Ovary (tissue), 9 donors: ENCODE measurements around the gene RNF123. TPM values are rescaled to one million over a fixed set of nuclear protein-coding genes. Genes with fewer than 3 reads are reported as not detected.

Experiments
- DNase-seq, 5 donors: peaks; one replicate each; pipeline ENCODE4 v3.0.0-alpha.2; 2019 to 2020
- H3K27ac ChIP-seq, 2 donors: fragments of 200-600 bp; one replicate each; pipeline versions ENCODE4 v1.5.1 to v1.8.0; 2019 to 2022
- H3K27me3 ChIP-seq: fragments of 200-600 bp; one replicate; pipeline ENCODE4 v1.8.0; 2022
- H3K36me3 ChIP-seq: fragments of 200-600 bp; sonication (generic); one replicate; pipeline ENCODE4 v1.5.1; 2019
- H3K4me1 ChIP-seq: one replicate; pipeline ENCODE4 v1.8.1; 2013; ENCODE audit warnings: mild to moderate bottlenecking, moderate library complexity; ENCODE audit not compliant: insufficient read depth
- H3K4me3 ChIP-seq: fragments of 200-600 bp; sonication (generic); one replicate; pipeline ENCODE4 v1.5.1; 2017
- H3K9me3 ChIP-seq, 2 donors: fragments of 200-600 bp in 1 of 2; sonication (generic) in 1 of 2; one replicate each; pipeline versions ENCODE4 v1.5.1 to v1.8.1; 2013 to 2019; ENCODE audit warnings: mild to moderate bottlenecking in 1 of 2, moderate library complexity in 1 of 2
- EP300 ChIP-seq: sonication (generic); formaldehyde crosslinking; IDR thresholded peaks from one replicate; pipeline ENCODE4 v1.6.1; 2017; ENCODE audit warnings: antibody characterized with exemption
- POLR2A ChIP-seq: fragments of 450-650 bp; IDR thresholded peaks from one replicate; pipeline ENCODE4 v1.6.1; 2017; ENCODE audit warnings: antibody characterized with exemption, mild to moderate bottlenecking, moderate library complexity
- WGBS, 3 donors: extraction: QIAGEN DNeasy Blood & Tissue Kit in 1 of 3; methylation state at CpG; one replicate each; pipeline versions ENCODE4 v1.1.5 to v1.1.7; 2013 to 2017; 5-methylcytosine and 5-hydroxymethylcytosine counted together
- intact Hi-C, 4 donors: fragments of 100-400 bp; cut with DNase I; formaldehyde crosslinking; loops; one replicate each; pipeline versions ENCODE4 v1.11.0 to v1.15.1; 2022 to 2023
- polyA plus RNA-seq, 2 donors: library from polyadenylated mRNA; stranded (reverse); fragments of 200-250 nt in 1 of 2; fragments of 350-450 nt in 1 of 2; fragmentation: Illumina TruSeq in 1 of 2; extraction: RNeasy Lipid Tissue Mini Kit (QIAGEN cat#74804) in 1 of 2; gene quantifications; one replicate each; pipeline ENCODE4 v1.2.3, GENCODE V29; 2013 to 2014
- total RNA-seq, 7 donors: library from RNA; depleted of rRNA in 2 of 7; stranded (reverse); fragments of >200 nt in 2 of 7; fragmentation: NEBNext Ultra II Directional in 3 of 7; extraction: Animal tissue kit (Norgen Biotek cat#: 25700) in 3 of 7; gene quantifications; one replicate each; pipeline versions ENCODE4 v1.1.0 to v1.2.4, GENCODE V29; 2016 to 2023
- TF ChIP-seq, protein P1 (sequence below), 3 donors: fragments of 450-650 bp in 2 of 3; fragments of 200-600 bp in 1 of 3; IDR thresholded peaks; one replicate each; pipeline versions ENCODE4 v1.5.1 to v1.8.0; 2016 to 2022; ENCODE audit warnings: antibody characterized with exemption in 3 of 3, mild to moderate bottlenecking in 1 of 3
- donor health status: DM: no; HTN: no; CAD: no; lungs with moderate emphysema.
- donor health status: DM: no; HTN: no; CAD: no.
- donor health status: Bipolar disorder and iron deficiency.
- donor health status: DM: yes; HTN: yes; CAD: no.
- donor health status: DM: no; HTN: no; CAD: no.
- donor health status: DM: yes; HTN: yes; CAD: no.

The RNF123 gene
- total and polyA plus RNA-seq, 9 donors, result 15.9 to 37.6 (median 24.0) TPM

DNA sequence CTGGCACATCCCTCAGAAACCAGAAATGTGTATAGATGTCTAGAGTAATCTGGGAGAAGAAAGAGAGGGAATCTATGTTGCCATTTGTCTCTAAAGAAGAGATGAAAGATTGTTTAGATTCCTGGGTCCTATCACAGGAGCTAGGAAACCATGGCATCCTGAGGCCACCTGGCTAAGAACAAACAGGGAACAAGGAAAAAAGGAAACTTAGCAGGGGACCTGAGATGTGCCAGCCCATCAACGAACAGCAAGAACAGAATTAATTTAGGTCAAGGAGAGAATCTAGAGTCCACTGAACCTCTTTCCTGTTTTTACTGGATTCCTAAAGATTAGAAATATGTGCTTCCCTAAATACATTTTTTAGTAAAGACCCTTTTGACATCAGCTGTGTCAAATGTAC is 66.7 kb downstream of the RNF123 start:
- WGBS, 3 donors, result 0 to 29% (median 7%) methylated on average over 1 of the region's 1 CpG
- Histone ChIP-seq H3K27me3 (no peaks in the 10 kb centered on the region), H3K27ac (no peak overlapping the region), H3K4me1 (peaks cover 11% of the 10 kb centered on the region), H3K36me3 (no peaks in the 10 kb centered on the region), H3K4me3 (no peak overlapping the region), H3K9me3 (no peaks in the 10 kb centered on the region)
- intact Hi-C loops, result no loop called here
- TF ChIP-seq POLR2A, result no peak
- no peak for TF ChIP-seq EP300
- TF ChIP-seq, protein P1, sequence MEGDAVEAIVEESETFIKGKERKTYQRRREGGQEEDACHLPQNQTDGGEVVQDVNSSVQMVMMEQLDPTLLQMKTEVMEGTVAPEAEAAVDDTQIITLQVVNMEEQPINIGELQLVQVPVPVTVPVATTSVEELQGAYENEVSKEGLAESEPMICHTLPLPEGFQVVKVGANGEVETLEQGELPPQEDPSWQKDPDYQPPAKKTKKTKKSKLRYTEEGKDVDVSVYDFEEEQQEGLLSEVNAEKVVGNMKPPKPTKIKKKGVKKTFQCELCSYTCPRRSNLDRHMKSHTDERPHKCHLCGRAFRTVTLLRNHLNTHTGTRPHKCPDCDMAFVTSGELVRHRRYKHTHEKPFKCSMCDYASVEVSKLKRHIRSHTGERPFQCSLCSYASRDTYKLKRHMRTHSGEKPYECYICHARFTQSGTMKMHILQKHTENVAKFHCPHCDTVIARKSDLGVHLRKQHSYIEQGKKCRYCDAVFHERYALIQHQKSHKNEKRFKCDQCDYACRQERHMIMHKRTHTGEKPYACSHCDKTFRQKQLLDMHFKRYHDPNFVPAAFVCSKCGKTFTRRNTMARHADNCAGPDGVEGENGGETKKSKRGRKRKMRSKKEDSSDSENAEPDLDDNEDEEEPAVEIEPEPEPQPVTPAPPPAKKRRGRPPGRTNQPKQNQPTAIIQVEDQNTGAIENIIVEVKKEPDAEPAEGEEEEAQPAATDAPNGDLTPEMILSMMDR (IDR thresholded peaks at IDR 0.05), result no peak
- no peak for DNase-seq

DNA sequence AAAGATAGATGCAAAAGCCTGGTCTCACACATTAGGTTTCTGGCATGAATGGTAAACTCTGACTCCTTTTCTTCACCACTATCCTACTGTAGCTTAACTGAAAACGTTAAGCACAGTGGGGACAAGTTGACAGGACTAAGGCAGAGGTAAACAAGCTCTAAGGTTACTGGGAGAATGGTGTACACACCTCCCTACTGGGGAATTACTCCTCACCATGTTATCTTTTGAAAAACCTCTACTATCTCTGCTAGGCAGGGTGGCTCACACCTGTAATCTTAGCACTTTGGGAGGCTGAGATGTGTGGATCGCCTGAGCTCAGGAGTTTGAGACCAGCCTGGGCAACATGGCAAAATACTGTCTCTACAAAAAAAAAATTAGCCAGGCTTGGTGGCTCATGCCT is 67.8 kb downstream of the RNF123 start:
- no peak for DNase-seq
- Histone ChIP-seq H3K27ac (no peak overlapping the region), H3K4me1 (peaks cover 11% of the 10 kb centered on the region), H3K4me3 (no peak overlapping the region), H3K9me3 (no peaks in the 10 kb centered on the region), H3K36me3 (no peaks in the 10 kb centered on the region), H3K27me3 (no peaks in the 10 kb centered on the region)
- TF ChIP-seq, protein P1 (IDR thresholded peaks at IDR 0.05), result no peak
- TF ChIP-seq POLR2A (no peak), EP300 (no peak)
- intact Hi-C loops, result no loop called here
- 64 to 80% (median 67%) methylated on average over 2 of the region's 2 CpGs for WGBS, 3 donors

DNA sequence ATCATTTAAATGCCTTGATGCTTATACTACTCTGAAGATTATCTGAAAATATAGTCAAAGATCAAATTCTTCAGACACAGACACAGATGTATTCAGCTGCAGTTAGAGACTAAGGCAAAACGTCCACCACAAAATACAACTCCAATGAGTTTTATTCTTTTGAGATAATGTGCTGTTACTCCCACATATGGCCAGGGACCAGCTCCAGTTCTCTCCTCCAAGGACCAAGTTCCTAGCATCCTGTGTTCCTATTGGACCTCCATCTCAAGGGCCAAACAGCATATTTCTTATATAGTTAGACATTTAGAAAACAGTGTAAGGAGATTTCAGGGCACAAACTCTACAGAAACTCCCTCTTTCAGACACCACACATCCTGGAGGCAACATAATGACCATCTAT is 69.9 kb downstream of the RNF123 start:
- WGBS, 3 donors, result 0 to 8% (median 5%) methylated on average over 1 of the region's 1 CpG
- TF ChIP-seq, protein P1 (IDR thresholded peaks at IDR 0.05), result no peak
- TF ChIP-seq EP300, result no peak
- TF ChIP-seq POLR2A, result no peak

DNA sequence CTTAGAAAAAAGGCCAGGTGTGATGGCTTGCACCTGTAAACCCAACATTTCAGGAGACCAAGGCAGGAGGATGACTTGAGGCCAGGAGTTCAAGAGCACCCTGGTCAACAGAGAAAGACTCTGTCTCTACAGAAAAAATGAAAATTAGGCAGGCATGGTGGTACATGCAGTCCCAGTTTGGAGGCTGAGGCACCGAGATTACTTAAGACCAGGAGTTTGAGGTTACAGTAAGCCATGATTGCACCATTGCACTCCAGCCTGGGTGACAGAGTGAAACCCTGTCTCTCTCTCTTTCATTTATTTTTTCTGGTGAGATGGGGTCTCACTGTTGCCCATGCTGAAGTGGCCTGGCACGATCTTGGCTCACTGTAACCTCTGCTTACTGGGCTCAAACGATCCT is 72.3 kb downstream of the RNF123 start:
- no peak overlapping the region for H3K4me3 ChIP-seq
- H3K9me3 ChIP-seq, result no peaks in the 10 kb centered on the region

More for the DNA sequence above, 69.9 kb downstream of the RNF123 start:
- peak in 1 of 5 donors; percentile 20 for DNase-seq
- H3K4me1 ChIP-seq, result peaks cover 7% of the 10 kb centered on the region
- H3K9me3 ChIP-seq, result no peaks in the 10 kb centered on the region
- H3K36me3 ChIP-seq, result no peaks in the 10 kb centered on the region
- H3K4me3 ChIP-seq, result no peak overlapping the region
- no peaks in the 10 kb centered on the region for H3K27me3 ChIP-seq
- intact Hi-C loops, result no loop called here
- no peak overlapping the region for H3K27ac ChIP-seq

More for the DNA sequence above, 72.3 kb downstream of the RNF123 start:
- WGBS, 3 donors, result 83 to 84% (median 84%) methylated on average over 3 of the region's 3 CpGs
- intact Hi-C loops, result no loop called here
- TF ChIP-seq EP300 (no peak), POLR2A (no peak)
- TF ChIP-seq, protein P1 (IDR thresholded peaks at IDR 0.05), result no peak
- Histone ChIP-seq H3K27ac (no peak overlapping the region), H3K4me1 (peaks cover 4% of the 10 kb centered on the region), H3K36me3 (no peaks in the 10 kb centered on the region), H3K27me3 (no peaks in the 10 kb centered on the region)
- DNase-seq, result no peak
